Retinal pigment epithelial cell (primary cell): ENCODE data around the gene PRAMEF2.
"Not testable (repeated sequence)": the region's sequence is repeated elsewhere in the genome, so short reads cannot be mapped to it uniquely, and the experiment has no call there.

ENCODE experiments used
- DNase-seq: peaks from one replicate; pipeline ENCODE4 v3.0.0-alpha.2; 2010; ENCODE audit warnings: low read depth
- H3K4me3 ChIP-seq: 2 replicates; pipeline ENCODE4 v1.5.1; 2011; ENCODE audit warnings: mild to moderate bottlenecking, low read length, control low read depth, moderate library complexity

Gene PRAMEF2

DNA sequence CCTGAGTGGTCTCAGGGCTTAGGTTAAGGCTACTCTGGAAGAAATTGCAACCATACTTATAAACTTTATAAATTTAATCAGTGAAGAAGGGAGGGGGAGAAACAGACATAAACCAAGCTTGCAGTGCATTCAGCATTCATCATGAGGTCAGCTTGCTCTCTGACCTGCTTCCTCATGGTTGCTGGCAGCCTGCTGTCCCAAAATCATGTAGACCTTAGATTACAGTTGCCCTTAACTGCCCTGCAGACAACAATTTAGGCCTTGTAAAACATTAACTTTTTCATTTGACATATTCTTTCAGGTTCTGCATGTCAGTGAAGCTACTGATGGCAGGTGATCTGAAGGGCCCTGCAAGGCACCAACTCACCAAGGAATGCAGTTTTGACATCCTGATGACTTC lies 42.3 kb downstream of the PRAMEF2 start:
- DNase-seq, H3K4me3 ChIP-seq: not testable (repeated sequence)

DNA sequence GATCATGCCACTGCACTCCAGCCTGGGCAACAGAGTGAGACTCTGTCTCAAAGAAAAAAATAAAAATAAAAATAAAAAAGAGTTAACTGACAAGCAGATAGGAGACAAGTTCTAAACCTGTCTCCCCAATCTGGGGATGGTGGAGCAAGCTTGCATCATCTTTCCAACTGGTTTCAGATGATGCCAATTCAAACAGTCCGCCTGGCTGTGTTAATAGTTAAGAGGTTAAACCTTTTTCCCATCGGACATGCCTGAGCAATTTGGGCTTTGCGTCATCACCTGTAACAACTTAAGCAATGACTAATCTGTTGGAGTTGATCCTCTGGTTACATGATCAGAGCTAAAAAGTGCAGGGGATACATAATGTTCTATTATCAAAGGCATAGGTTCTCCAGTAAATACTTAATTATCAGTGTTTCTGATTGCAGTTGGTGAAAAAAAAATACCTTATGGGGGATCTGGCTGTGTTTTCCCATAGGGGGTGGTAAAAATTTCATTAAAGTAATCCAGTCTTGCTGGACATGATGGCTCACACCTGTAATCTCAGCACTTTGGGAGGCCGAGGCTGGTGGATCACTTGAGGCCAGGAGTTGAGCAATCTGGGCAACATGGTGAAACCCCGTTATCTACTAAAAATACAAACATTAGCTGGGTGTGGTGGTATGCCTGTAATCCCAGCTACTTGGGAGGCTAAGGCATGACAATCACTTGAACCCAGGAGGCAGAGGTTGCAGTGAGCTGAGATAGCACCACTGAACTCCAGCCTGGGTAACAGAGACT lies 47.1 kb downstream of the PRAMEF2 start:
- H3K4me3 ChIP-seq, DNase-seq: not testable (repeated sequence)
